ENCODE measurements around the gene SPANXN3.
"Not testable (repeated sequence)": the region's sequence is repeated elsewhere in the genome, so short reads cannot be mapped to it uniquely, and the experiment has no call there.

Gene SPANXN3, protein sequence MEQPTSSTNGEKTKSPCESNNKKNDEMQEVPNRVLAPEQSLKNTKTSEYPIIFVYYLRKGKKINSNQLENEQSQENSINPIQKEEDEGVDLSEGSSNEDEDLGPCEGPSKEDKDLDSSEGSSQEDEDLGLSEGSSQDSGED

DNA sequence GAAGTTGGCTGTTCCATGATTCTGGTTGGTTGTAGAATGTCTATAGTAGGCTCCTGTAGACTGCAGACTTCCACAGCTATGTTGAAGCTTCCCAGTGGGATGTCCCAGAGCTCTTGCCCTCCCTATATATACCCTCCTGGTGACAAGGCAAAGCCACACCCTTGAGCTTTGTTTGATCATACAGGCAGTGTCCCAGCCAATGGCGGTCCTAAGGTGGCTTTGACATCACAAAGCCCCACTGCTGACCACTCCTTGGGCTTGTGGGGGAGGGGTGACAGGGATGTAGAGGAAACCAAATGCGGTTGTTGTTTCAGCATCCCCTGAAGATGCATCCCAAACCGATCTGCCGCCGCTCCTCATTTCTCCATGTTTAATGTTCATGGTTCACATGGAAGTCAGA, at the start of gene SPANXN3:
TSS of gene SPANXN3 (minus strand) at position 101 of the 400 bp plus-strand sequence. CDS start at position 17, 84 bp downstream.
- H3K27me3 ChIP-seq (replicated peaks; ENCODE audit: control insufficient read depth, insufficient read depth, low read length); H3K9me3 ChIP-seq (ENCODE audit: control insufficient read depth, low read length); H3K4me3 ChIP-seq (ENCODE audit: low read length); H3K9ac ChIP-seq (ENCODE audit: low read length); H3K4me1 ChIP-seq (ENCODE audit: control insufficient read depth, insufficient read depth, low read length); DNase-seq (ENCODE audit: low read depth); H3K36me3 ChIP-seq (ENCODE audit: control insufficient read depth, insufficient read depth, low read length, severe bottlenecking): not testable (repeated sequence)

- H3K36me3 ChIP-seq (ENCODE audit: control insufficient read depth, insufficient read depth, low read length, severe bottlenecking): no peaks in the 10 kb centered on the region
- peaks cover 3% of the 10 kb centered on the region for H3K9me3 ChIP-seq (ENCODE audit: control insufficient read depth, low read length)
- no peak for DNase-seq (ENCODE audit: low read depth)
- H3K4me1 ChIP-seq (ENCODE audit: control insufficient read depth, insufficient read depth, low read length): no peaks in the 10 kb centered on the region
- H3K27me3 ChIP-seq (replicated peaks; ENCODE audit: control insufficient read depth, insufficient read depth, low read length): no peaks in the 10 kb centered on the region
- H3K9ac ChIP-seq (ENCODE audit: low read length): no peak overlapping the region
- H3K4me3 ChIP-seq (ENCODE audit: low read length): no peak overlapping the region
These were observed 18.9 kb upstream of the SPANXN3 start for GRCh38 chrX:143536176-143536575.

DNA sequence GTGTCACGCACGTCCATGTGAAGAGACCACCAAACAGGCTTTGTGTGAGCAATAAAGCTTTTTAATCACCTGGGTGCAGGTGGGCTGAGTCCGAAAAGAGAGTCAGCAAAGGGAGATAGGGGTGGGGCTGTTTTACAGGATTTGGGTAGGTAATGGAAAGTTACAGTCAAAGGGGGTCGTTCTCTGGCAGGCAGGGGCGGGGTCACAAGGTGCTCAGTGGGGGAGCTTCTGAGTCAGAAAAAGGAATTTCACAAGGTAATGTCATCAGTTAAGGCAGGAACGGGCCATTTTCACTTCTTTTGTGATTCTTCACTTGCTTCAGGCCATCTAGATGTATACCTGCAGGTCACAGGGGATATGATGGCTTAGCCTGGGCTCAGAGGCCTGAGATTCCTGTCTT, 15.1 kb downstream of the SPANXN3 start:
- not testable (repeated sequence) for DNase-seq (ENCODE audit: low read depth)

DNA sequence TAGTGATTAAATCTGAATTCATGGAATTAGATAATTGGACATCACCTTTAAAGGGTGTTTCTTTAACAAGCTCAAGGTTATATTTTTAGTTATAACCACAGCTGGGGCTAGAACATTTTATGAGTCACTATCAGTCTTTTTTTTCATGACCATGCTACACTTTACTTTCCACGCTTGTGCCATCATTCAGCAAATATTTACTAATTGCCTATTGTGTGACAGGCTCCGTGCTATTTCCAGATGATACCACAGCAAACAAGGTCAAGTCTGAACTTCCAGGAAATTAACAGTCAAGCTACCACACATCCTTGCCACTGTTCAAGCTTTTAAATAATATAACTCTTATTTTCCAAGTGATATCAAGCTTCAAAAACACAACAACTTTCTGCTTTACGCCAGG, 16.5 kb downstream of the SPANXN3 start:
- no peaks in the 10 kb centered on the region for H3K4me1 ChIP-seq (ENCODE audit: control insufficient read depth, insufficient read depth, low read length)
- H3K27me3 ChIP-seq (replicated peaks; ENCODE audit: control insufficient read depth, insufficient read depth, low read length): no peaks in the 10 kb centered on the region
- H3K36me3 ChIP-seq (ENCODE audit: control insufficient read depth, insufficient read depth, low read length, severe bottlenecking): no peaks in the 10 kb centered on the region
- no peak overlapping the region for H3K4me3 ChIP-seq (ENCODE audit: low read length)
- DNase-seq (ENCODE audit: low read depth): no peak
- no peak overlapping the region for H3K9ac ChIP-seq (ENCODE audit: low read length)
- peaks cover 2% of the 10 kb centered on the region for H3K9me3 ChIP-seq (ENCODE audit: control insufficient read depth, low read length)

More for the DNA sequence above, 15.1 kb downstream of the SPANXN3 start:
- not testable (repeated sequence) for H3K4me3 ChIP-seq (ENCODE audit: low read length); H3K4me1 ChIP-seq (ENCODE audit: control insufficient read depth, insufficient read depth, low read length); H3K9ac ChIP-seq (ENCODE audit: low read length); H3K9me3 ChIP-seq (ENCODE audit: control insufficient read depth, low read length); H3K27me3 ChIP-seq (replicated peaks; ENCODE audit: control insufficient read depth, insufficient read depth, low read length); H3K36me3 ChIP-seq (ENCODE audit: control insufficient read depth, insufficient read depth, low read length, severe bottlenecking)

DNA sequence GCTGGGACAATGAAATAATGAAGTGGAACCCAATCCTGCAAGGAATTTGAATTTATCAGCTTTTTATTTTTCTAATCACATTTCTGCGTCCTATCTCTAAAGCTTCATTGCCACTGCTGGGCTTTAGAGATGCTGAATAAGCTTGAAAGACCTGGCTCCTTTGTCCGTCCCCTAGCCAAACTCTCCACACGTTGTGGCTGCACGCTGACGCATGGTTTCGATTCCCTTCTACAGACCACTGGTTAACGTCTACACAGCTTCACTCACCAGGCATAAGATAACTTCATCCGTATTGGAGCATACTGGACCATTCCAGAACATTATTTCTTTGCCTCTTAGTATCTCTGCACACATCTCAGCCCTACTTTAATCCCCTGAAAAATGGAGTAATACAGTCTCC, 31.2 kb downstream of the SPANXN3 start:
- H3K4me3 ChIP-seq (ENCODE audit: low read length): no peak overlapping the region
- H3K9me3 ChIP-seq (ENCODE audit: control insufficient read depth, low read length): no peaks in the 10 kb centered on the region
- H3K9ac ChIP-seq (ENCODE audit: low read length): no peak overlapping the region
- H3K36me3 ChIP-seq (ENCODE audit: control insufficient read depth, insufficient read depth, low read length, severe bottlenecking): no peaks in the 10 kb centered on the region
- no peaks in the 10 kb centered on the region for H3K27me3 ChIP-seq (replicated peaks; ENCODE audit: control insufficient read depth, insufficient read depth, low read length)
- DNase-seq (ENCODE audit: low read depth): no peak
- H3K4me1 ChIP-seq (ENCODE audit: control insufficient read depth, insufficient read depth, low read length): no peaks in the 10 kb centered on the region

GRCh38 chrX:143476751-143477150, 40.5 kb downstream of the SPANXN3 start:
- no peak overlapping the region for H3K4me3 ChIP-seq (ENCODE audit: low read length)
- H3K36me3 ChIP-seq (ENCODE audit: control insufficient read depth, insufficient read depth, low read length, severe bottlenecking): no peaks in the 10 kb centered on the region
- no peaks in the 10 kb centered on the region for H3K27me3 ChIP-seq (replicated peaks; ENCODE audit: control insufficient read depth, insufficient read depth, low read length)
- H3K9ac ChIP-seq (ENCODE audit: low read length): no peak overlapping the region
- no peak for DNase-seq (ENCODE audit: low read depth)
- H3K4me1 ChIP-seq (ENCODE audit: control insufficient read depth, insufficient read depth, low read length): no peaks in the 10 kb centered on the region
- H3K9me3 ChIP-seq (ENCODE audit: control insufficient read depth, low read length): no peaks in the 10 kb centered on the region

- Histone ChIP-seq H3K9me3 (ENCODE audit: control insufficient read depth, low read length) (no peaks in the 10 kb centered on the region), H3K9ac (ENCODE audit: low read length) (no peak overlapping the region), H3K27me3 (replicated peaks; ENCODE audit: control insufficient read depth, insufficient read depth, low read length) (no peaks in the 10 kb centered on the region), H3K4me1 (ENCODE audit: control insufficient read depth, insufficient read depth, low read length) (no peaks in the 10 kb centered on the region), H3K4me3 (ENCODE audit: low read length) (no peak overlapping the region), H3K36me3 (ENCODE audit: control insufficient read depth, insufficient read depth, low read length, severe bottlenecking) (no peaks in the 10 kb centered on the region)
- no peak for DNase-seq (ENCODE audit: low read depth)
These were observed 44.8 kb downstream of the SPANXN3 start for GRCh38 chrX:143472347-143472938.

GRCh38 chrX:143466130-143466529, 51.1 kb downstream of the SPANXN3 start:
- Histone ChIP-seq H3K4me1 (ENCODE audit: control insufficient read depth, insufficient read depth, low read length) (no peaks in the 10 kb centered on the region), H3K9me3 (ENCODE audit: control insufficient read depth, low read length) (no peaks in the 10 kb centered on the region), H3K9ac (ENCODE audit: low read length) (no peak overlapping the region), H3K36me3 (ENCODE audit: control insufficient read depth, insufficient read depth, low read length, severe bottlenecking) (no peaks in the 10 kb centered on the region), H3K27me3 (replicated peaks; ENCODE audit: control insufficient read depth, insufficient read depth, low read length) (no peaks in the 10 kb centered on the region), H3K4me3 (ENCODE audit: low read length) (no peak overlapping the region)
- no peak for DNase-seq (ENCODE audit: low read depth)

DNA sequence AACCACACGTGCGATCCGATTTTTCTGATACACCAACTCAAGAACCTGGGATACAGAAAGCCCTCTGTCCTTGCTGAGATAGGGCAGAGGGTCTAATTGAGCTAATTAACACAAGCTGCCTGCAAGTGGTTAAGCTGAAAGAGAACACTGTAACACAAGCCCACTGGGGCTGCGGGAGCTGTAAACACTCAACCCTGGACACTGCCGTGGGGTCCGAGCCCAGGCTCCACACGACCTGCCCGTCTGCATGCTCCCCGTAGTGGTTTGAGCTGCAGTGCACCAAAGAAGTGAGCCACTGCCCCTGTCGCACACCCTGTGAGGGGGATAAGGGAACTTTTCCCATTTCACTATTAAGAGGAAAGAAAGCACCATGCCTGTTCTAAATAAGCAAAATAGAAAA, 54.6 kb downstream of the SPANXN3 start:
- H3K36me3 ChIP-seq (ENCODE audit: control insufficient read depth, insufficient read depth, low read length, severe bottlenecking): no peaks in the 10 kb centered on the region
- H3K4me3 ChIP-seq (ENCODE audit: low read length): no peak overlapping the region
- no peak overlapping the region for H3K9ac ChIP-seq (ENCODE audit: low read length)
- H3K4me1 ChIP-seq (ENCODE audit: control insufficient read depth, insufficient read depth, low read length): no peaks in the 10 kb centered on the region
- no peak for DNase-seq (ENCODE audit: low read depth)
- no peaks in the 10 kb centered on the region for H3K27me3 ChIP-seq (replicated peaks; ENCODE audit: control insufficient read depth, insufficient read depth, low read length)
- no peaks in the 10 kb centered on the region for H3K9me3 ChIP-seq (ENCODE audit: control insufficient read depth, low read length)

GRCh38 chrX:143461606-143462005, 55.7 kb downstream of the SPANXN3 start:
- no peak for DNase-seq (ENCODE audit: low read depth)
- H3K4me3 ChIP-seq (ENCODE audit: low read length): no peak overlapping the region
- H3K4me1 ChIP-seq (ENCODE audit: control insufficient read depth, insufficient read depth, low read length): no peaks in the 10 kb centered on the region

More at GRCh38 chrX:143461606-143462005, 55.7 kb downstream of the SPANXN3 start:
- no peaks in the 10 kb centered on the region for H3K36me3 ChIP-seq (ENCODE audit: control insufficient read depth, insufficient read depth, low read length, severe bottlenecking)
- H3K27me3 ChIP-seq (replicated peaks; ENCODE audit: control insufficient read depth, insufficient read depth, low read length): no peaks in the 10 kb centered on the region
- H3K9ac ChIP-seq (ENCODE audit: low read length): no peak overlapping the region
- no peaks in the 10 kb centered on the region for H3K9me3 ChIP-seq (ENCODE audit: control insufficient read depth, low read length)

All from adipocyte (in vitro differentiated cells).